DND-41 (cell line): Measurements from ENCODE around the gene NEURL3.

Experiments
- ATAC-seq: fragments of 200-7000 bp; cut with Tn5 transposase; 3 replicates; pipeline ENCODE4 v1.9.1; 2021; ENCODE audit warnings: low read depth; ENCODE audit not compliant: insufficient read depth
- DNase-seq: peaks from one replicate; pipeline ENCODE4 v3.0.0-alpha.2; 2020
- H2AFZ ChIP-seq: 2 replicates; pipeline ENCODE4 v1.6.0; 2012; ENCODE audit warnings: low read depth, low read length
- H3K27ac ChIP-seq: 2 replicates; pipeline ENCODE4 v1.5.1; 2012; ENCODE audit warnings: low read length, inconsistent platforms
- H3K27me3 ChIP-seq: fragments of 200-600 bp; sonication (generic); 2 replicates; pipeline ENCODE4 v1.6.0; 2012; ENCODE audit warnings: low read length, mild to moderate bottlenecking, inconsistent platforms; ENCODE audit not compliant: insufficient read depth, poor library complexity
- H3K36me3 ChIP-seq: 2 replicates; pipeline ENCODE4 v1.5.1; 2012; ENCODE audit warnings: low read length, inconsistent platforms; ENCODE audit not compliant: insufficient read depth
- H3K4me1 ChIP-seq: 2 replicates; pipeline ENCODE4 v1.5.1; 2012; ENCODE audit warnings: mild to moderate bottlenecking, low read length; ENCODE audit not compliant: insufficient read depth
- H3K4me2 ChIP-seq: 2 replicates; pipeline ENCODE4 v1.6.0; 2012; ENCODE audit warnings: mild to moderate bottlenecking, moderate library complexity, low read length, inconsistent platforms; ENCODE audit not compliant: insufficient read depth
- H3K4me3 ChIP-seq, 2 experiments: fragments of 200-600 bp in 1 of 2; shearing (Covaris generic) in 1 of 2; 2 replicates each; pipeline ENCODE4 v1.5.1; 2012 to 2016; ENCODE audit warnings: inconsistent platforms in 2 of 2, low read length in 2 of 2, mild to moderate bottlenecking in 2 of 2, low read depth in 1 of 2, moderate library complexity in 1 of 2
- H3K79me2 ChIP-seq: 2 replicates; pipeline ENCODE4 v1.6.0; 2012; ENCODE audit warnings: low read length, inconsistent platforms; ENCODE audit not compliant: insufficient read depth
- H3K9ac ChIP-seq: 2 replicates; pipeline ENCODE4 v1.6.0; 2012; ENCODE audit warnings: low read depth, mild to moderate bottlenecking, inconsistent platforms, low read length, moderate library complexity
- H3K9me3 ChIP-seq: 2 replicates; pipeline ENCODE4 v1.5.1; 2012; ENCODE audit warnings: low read length, moderate library complexity, mild to moderate bottlenecking, inconsistent platforms; ENCODE audit not compliant: insufficient read depth, severe bottlenecking
- H4K20me1 ChIP-seq: 2 replicates; pipeline ENCODE4 v1.6.0; 2012; ENCODE audit warnings: low read length; ENCODE audit not compliant: insufficient read depth
- EZH2 ChIP-seq: IDR thresholded peaks from 3 replicates; pipeline ENCODE4 v1.6.1; 2012; ENCODE audit warnings: borderline replicate concordance, low read depth, mild to moderate bottlenecking, moderate library complexity, low read length, inconsistent platforms; ENCODE audit not compliant: severe bottlenecking
- TF ChIP-seq, protein P1 (sequence below): IDR thresholded peaks from 2 replicates; pipeline ENCODE4 v1.5.1; 2012; ENCODE audit warnings: borderline replicate concordance, low read length, moderate library complexity, mild to moderate bottlenecking; ENCODE audit not compliant: poor library complexity, severe bottlenecking; ENCODE audit errors: extremely low read depth

The NEURL3 gene

DNA sequence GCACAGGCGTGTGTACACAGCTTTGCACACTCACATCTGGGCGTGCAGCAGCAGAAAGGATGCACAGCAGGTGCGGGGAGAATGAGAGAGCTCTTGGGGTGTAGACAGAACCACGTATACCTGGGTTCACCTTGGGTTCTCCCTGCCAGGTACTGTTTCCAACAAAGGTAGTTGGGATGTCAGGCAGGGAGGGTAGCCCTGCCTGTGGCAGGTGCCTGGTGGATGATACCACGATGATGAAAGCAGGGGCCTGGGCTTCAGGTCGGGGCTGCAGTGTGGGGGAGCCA is 24.9 kb upstream of the NEURL3 start:
- peaks cover 8% of the 10 kb centered on the region; the same call in 1 of the 2 replicates for H4K20me1 ChIP-seq
- H3K4me2 ChIP-seq, result no peak overlapping the region
- no peak for TF ChIP-seq EZH2
- TF ChIP-seq, protein P1, sequence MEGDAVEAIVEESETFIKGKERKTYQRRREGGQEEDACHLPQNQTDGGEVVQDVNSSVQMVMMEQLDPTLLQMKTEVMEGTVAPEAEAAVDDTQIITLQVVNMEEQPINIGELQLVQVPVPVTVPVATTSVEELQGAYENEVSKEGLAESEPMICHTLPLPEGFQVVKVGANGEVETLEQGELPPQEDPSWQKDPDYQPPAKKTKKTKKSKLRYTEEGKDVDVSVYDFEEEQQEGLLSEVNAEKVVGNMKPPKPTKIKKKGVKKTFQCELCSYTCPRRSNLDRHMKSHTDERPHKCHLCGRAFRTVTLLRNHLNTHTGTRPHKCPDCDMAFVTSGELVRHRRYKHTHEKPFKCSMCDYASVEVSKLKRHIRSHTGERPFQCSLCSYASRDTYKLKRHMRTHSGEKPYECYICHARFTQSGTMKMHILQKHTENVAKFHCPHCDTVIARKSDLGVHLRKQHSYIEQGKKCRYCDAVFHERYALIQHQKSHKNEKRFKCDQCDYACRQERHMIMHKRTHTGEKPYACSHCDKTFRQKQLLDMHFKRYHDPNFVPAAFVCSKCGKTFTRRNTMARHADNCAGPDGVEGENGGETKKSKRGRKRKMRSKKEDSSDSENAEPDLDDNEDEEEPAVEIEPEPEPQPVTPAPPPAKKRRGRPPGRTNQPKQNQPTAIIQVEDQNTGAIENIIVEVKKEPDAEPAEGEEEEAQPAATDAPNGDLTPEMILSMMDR, result no peak
- no peak overlapping the region for H3K4me3 ChIP-seq
- no peaks in the 10 kb centered on the region for H3K79me2 ChIP-seq
- no peak overlapping the region for H3K27ac ChIP-seq
- H3K27me3 ChIP-seq, result peaks cover 14% of the 10 kb centered on the region
- ATAC-seq (no peak), DNase-seq (no peak)
- H3K9me3 ChIP-seq, result no peaks in the 10 kb centered on the region
- no peaks in the 10 kb centered on the region for H3K36me3 ChIP-seq
- no peak overlapping the region for H3K9ac ChIP-seq
- H3K4me1 ChIP-seq, result peaks cover 44% of the 10 kb centered on the region
- H2AFZ ChIP-seq, result no peak overlapping the region

DNA sequence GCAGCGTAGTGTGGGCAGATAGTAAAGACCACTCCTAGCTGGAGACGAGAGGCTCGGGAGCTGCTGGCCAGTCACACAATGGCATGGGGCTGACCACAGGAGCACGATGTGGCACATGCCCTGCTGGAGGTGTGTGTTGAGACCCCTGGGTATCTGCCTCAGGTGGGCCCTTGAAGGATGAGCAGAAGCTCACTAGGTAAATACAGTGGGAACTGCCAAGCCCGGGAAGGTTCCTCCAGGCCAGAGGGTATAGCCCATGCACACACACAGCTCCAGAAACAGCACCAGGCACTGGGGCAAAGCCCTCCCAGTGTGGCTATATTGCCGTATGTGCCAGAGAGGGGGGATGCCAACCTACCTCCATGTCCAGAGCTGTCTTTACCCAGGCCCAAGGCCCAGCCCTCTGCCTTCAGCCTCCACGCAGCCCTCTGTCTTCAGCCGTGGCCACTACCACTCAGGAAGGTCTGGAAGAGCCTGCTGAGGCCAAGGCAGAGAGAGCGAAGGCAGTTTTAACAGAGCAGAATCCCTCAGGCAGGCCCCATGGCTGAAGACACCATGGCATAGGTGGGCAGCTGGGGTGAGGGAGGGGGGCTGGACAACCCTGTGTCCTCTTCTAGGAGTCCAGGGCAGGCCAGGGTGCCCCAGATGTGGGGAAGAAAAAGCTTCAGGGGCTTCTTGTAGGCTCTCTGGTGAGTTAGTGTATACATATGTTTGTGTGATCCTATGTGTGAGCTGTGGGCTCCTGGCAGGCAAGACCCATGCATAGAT is 24.4 kb upstream of the NEURL3 start:
- peaks cover 14% of the 10 kb centered on the region for H3K27me3 ChIP-seq
- DNase-seq, result no peak
- H3K9ac ChIP-seq, result no peak overlapping the region
- no peak overlapping the region for H3K27ac ChIP-seq
- no peaks in the 10 kb centered on the region for H3K79me2 ChIP-seq
- H3K9me3 ChIP-seq, result no peaks in the 10 kb centered on the region
- TF ChIP-seq EZH2, result no peak
- TF ChIP-seq, protein P1, result no peak
- no peak overlapping the region for H3K4me2 ChIP-seq
- peaks cover 8% of the 10 kb centered on the region; the same call in 1 of the 2 replicates for H4K20me1 ChIP-seq
- no peaks in the 10 kb centered on the region for H3K36me3 ChIP-seq
- no peak overlapping the region for H3K4me3 ChIP-seq
- peaks cover 44% of the 10 kb centered on the region for H3K4me1 ChIP-seq
- no peak overlapping the region for H2AFZ ChIP-seq
- no peak for ATAC-seq

DNA sequence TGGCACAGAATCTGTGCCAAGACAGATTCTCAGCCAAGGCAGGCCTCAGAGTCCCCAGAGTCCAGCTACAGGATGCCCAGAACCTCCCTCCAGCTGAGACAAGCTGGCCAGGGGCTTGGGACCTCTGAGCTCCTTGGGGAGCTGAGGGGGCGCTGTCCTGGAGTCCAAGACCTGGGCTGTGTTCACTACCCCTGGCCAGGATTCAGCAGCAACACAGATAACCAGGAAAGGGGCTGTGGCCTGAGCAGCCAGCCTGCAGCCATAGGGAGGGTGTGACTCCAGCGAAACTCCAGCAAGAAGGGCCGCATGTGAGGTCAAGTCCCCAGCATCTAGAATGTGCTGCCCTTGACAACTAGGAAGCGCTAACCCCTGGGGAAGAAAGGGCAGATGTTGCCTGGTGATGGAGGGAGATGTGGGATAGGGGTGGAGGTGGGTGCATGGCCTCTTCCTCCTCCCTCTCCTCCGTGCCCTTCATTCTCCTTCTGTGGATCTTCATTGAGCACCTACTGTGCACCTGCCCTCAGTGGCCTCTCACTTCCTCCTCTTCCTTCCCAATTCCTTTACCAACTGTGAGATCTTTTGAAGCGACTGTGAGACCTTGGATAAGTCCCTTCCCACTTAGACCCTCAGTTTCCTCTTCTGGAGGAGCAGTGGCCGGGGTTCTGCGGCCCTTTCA is 23.7 kb upstream of the NEURL3 start:
- DNase-seq (no peak), ATAC-seq (no peak)
- H3K27me3 ChIP-seq, result peaks cover 17% of the 10 kb centered on the region
- H3K4me2 ChIP-seq, result no peak overlapping the region
- peaks cover 44% of the 10 kb centered on the region for H3K4me1 ChIP-seq
- peaks cover 8% of the 10 kb centered on the region; the same call in 1 of the 2 replicates for H4K20me1 ChIP-seq
- H3K4me3 ChIP-seq, result no peak overlapping the region
- no peaks in the 10 kb centered on the region for H3K36me3 ChIP-seq
- H2AFZ ChIP-seq, result no peak overlapping the region
- no peaks in the 10 kb centered on the region for H3K79me2 ChIP-seq
- H3K9me3 ChIP-seq, result no peaks in the 10 kb centered on the region
- H3K9ac ChIP-seq, result no peak overlapping the region
- TF ChIP-seq, protein P1, result no peak
- no peak for TF ChIP-seq EZH2
- H3K27ac ChIP-seq, result no peak overlapping the region
